Femur (tissue), 1 donor: ENCODE data around the gene BRPF1.

ENCODE experiments used
- DNase-seq: peaks from one replicate; pipeline ENCODE4 v3.0.0-alpha.2; 2017

The BRPF1 gene

GRCh38 chr3:9731206-9732079 is at the start of gene BRPF1:
Gene BRPF1, plus strand, starts transcription at chr3:9731735. Its CDS starts 2,406 bp downstream, at chr3:9734141.
- peak; percentile 100 for DNase-seq

- no peak for DNase-seq
Measured at GRCh38 chr3:9682096-9682495, 49.4 kb upstream of the BRPF1 start.

- no peak for DNase-seq
Measured at GRCh38 chr3:9683426-9683825, 48.1 kb upstream of the BRPF1 start.

GRCh38 chr3:9685216-9686049 is 46.1 kb upstream of the BRPF1 start:
- DNase-seq, result no peak

- no peak for DNase-seq
Measured at GRCh38 chr3:9686050-9686550, 45.4 kb upstream of the BRPF1 start.

GRCh38 chr3:9686703-9687102 is 44.8 kb upstream of the BRPF1 start:
- DNase-seq, result no peak

- DNase-seq, result no peak
Measured at GRCh38 chr3:9687514-9687913, 44.0 kb upstream of the BRPF1 start.

GRCh38 chr3:9688961-9689360 is 42.6 kb upstream of the BRPF1 start:
- no peak for DNase-seq

GRCh38 chr3:9689757-9690156 is 41.8 kb upstream of the BRPF1 start:
- DNase-seq, result no peak

- peak; percentile 39 for DNase-seq
Measured at GRCh38 chr3:9690451-9691450, 40.8 kb upstream of the BRPF1 start.

- no peak for DNase-seq
Measured at GRCh38 chr3:9691636-9692035, 39.9 kb upstream of the BRPF1 start.

GRCh38 chr3:9692416-9692815 is 39.1 kb upstream of the BRPF1 start:
- DNase-seq, result no peak

GRCh38 chr3:9695345-9695744 is 36.2 kb upstream of the BRPF1 start:
- DNase-seq, result no peak

- DNase-seq, result no peak
Measured at GRCh38 chr3:9695746-9696145, 35.8 kb upstream of the BRPF1 start.

GRCh38 chr3:9696480-9697220 is 34.9 kb upstream of the BRPF1 start:
- DNase-seq, result no peak

GRCh38 chr3:9697892-9698291 is 33.6 kb upstream of the BRPF1 start:
- no peak for DNase-seq

GRCh38 chr3:9698293-9698692 is 33.2 kb upstream of the BRPF1 start:
- no peak for DNase-seq

- no peak for DNase-seq
Measured at GRCh38 chr3:9700536-9700935, 31.0 kb upstream of the BRPF1 start.

GRCh38 chr3:9701006-9701405 is 30.5 kb upstream of the BRPF1 start:
- no peak for DNase-seq

- DNase-seq, result no peak
Measured at GRCh38 chr3:9701711-9702110, 29.8 kb upstream of the BRPF1 start.

- no peak for DNase-seq
Measured at GRCh38 chr3:9703240-9703639, 28.3 kb upstream of the BRPF1 start.
